Middle frontal gyrus (tissue), 1 donor: ENCODE measurements around the gene TM9SF3.

Experiments used
- DNase-seq: peaks from one replicate; pipeline ENCODE4 v3.0.0-alpha.2; 2015; ENCODE audit warnings: low spot score; ENCODE audit errors: extremely low spot score

TM9SF3 gene

GRCh38 chr10:96511044-96511945 lies 75.5 kb downstream of the TM9SF3 start:
- DNase-seq: no peak

DNA sequence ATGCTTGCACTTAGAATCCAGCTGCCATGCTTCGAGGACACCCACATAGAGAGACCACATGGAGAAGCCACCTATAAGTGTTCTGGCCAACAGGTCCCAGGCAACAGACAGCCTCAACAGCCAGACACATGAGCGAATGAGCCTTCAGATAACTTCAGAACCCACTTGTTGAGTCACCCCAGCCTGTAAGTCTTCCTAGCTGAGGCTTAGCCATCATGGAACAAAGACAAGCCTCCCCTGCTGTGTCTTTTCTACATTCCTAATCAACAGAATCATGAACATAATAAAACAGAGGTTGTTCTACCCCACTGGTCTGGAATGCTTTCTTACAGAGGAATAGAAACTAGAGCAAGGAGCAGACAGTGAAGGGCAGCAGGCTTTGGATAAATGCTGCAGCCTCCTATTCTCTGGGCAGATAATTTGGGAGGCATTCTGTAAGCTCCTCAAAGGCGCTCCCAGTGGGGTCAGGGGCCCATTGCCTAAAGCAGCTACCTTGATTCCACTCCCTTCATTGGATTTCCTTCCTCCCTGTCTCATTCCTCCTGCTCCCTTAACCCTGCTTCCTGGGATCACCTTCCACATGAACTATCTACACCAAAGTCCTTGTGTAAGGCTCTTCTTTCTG lies 77.7 kb downstream of the TM9SF3 start:
- no peak for DNase-seq

- no peak for DNase-seq
These were observed 79.8 kb downstream of the TM9SF3 start for GRCh38 chr10:96507044-96507443.

DNA sequence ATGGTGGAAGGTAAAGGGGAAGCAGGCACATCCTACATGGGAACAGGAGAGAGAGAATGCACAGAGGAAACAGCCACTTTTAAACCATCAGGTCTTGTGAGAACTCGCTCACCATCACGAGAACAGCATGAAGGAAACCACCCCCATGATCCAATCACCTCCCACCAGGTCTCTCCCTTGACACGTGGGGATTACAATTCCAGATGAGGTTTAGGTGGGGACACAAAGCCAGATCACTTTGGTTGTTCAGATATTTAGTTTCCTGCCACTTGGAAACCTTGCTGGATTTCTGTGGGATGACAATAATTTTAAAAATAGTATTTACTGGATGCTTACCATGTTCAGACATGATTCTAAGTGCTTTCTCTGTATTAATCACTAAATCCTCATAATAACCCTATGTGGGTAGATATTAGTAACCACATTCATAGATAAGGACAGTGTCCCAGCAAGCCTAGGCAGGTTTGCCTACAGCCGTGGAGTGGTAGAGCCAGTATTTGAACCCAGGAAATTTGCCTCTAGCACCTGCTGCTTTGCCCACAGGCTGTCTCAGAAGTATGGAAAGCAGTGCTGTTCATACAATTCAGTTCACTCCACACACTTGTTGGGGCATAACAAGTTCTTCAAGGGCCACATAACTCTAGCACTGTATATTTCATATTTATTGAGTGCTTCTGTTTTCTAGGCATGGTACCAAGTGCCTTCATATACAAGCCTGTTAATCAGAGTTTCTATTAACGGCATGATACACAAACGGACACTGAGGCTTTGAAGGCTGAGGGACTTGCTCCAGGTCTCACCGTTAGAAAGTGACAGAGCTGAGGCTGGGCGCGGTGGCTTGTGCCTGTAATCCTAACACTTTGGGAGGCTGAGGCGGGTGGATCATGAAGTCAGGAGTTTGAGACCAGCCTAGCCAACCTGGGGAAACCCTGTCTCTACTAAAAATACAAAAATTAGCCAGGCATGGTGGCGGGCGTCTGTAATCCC lies 81.4 kb downstream of the TM9SF3 start:
- no peak for DNase-seq

DNA sequence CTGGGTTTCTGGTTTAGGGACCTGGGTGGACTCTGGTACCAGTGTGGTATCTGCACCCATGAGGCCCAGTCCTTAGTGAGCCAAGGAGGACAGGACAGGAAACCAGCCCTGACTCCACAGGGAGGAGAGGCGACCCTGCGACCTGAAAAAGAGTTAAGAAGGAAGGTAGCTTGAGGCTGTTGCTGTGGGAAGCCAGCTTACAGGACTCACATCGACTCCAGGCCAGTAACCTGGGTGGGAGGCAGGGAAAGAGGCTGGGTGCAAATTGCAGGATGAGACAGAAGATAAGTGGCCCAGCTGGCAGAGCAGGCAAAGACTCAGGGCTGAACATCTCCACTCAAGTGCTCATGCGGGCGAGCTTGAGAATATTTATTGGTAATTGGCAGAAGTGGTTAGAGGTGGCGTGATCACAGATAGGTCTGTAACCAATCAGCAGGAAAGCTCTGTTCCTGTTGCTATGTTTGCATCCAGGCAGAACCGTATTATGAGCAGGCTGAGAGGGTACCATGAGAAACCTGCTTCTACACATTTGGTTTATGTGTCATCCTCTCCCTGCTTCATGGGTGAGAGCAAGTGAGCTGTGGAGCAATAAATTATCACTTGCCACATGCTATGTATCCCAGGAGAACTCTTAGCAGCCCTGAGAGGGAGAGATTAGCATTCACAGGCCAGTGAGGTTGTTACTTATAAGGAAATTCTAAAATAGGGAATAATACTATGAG lies 84.1 kb downstream of the TM9SF3 start:
- DNase-seq: no peak

GRCh38 chr10:96501985-96502384 lies 84.8 kb downstream of the TM9SF3 start:
- no peak for DNase-seq

DNA sequence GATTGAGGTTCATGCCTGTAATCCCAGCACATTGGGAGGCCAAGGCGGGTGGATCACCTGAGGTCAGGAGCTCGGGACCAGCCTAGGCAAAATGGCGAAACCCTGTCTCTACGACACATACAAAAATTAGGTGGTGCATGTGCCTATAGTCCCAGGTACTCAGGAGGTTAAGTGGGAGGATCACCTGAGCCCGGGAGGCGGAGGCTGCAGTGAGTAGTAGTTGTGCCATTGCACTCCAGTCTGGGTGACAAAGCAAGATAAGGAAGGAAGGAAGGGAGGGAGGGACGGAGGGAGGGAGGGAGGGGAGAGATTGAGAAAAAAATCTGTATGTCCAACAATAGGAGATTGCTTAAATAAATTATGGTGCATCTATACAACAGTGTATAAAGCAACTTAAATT lies 86.3 kb downstream of the TM9SF3 start:
- DNase-seq: no peak

DNA sequence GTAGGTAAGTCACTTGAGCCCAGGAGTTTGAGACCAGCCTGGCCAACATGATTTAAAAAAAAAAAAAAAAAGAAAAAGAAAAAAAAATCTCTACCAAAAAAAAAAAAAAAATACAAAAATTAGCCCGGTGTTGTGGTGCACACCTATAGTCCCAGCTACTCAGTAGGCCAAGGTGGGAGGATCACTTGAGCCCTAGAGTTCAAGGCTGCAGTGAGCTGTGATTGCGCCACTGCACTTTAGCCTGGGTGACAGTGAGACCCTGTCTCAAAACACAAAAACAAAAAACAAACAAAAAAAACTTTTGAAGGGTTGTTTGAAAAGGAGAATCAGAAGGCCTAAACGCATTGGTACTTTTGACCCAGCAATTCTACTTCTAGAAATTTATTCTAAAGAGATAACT lies 86.8 kb downstream of the TM9SF3 start:
- DNase-seq: no peak

GRCh38 chr10:96497391-96497790 lies 89.4 kb downstream of the TM9SF3 start:
- no peak for DNase-seq

DNA sequence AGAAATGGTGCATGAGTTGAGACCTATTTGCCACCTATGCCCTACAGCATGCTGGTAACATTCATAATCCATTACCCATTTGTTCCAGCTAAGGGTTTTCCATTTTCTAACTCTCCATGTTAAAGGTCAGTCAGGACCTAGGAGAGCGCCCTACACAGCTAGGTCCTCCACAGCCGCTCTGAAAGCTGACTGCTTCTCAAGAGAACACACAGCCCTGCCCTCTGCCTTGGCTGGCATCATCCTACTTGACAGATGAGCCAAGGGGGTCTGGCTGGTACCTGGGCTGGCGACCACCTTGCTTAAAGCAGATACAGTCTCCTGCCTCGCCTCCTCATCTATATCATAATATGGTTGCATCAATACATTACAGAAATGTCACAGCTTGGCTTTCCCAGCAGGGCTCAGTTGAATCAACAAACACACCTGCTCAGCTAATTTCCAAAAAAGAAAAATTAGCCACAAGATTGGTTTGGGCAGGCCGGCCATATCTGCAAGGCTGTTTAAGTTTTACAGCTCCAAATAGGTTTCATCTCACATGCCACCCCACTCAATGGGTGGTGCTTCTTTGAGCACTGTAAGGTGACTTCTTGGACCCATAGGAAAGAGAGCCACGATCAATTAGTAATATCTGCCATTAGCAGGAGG lies 90.4 kb downstream of the TM9SF3 start:
- no peak for DNase-seq

GRCh38 chr10:96495544-96495943 lies 91.3 kb downstream of the TM9SF3 start:
- DNase-seq: no peak

GRCh38 chr10:96494694-96495093 lies 92.1 kb downstream of the TM9SF3 start:
- DNase-seq: no peak

GRCh38 chr10:96493871-96494525 lies 92.8 kb downstream of the TM9SF3 start:
- DNase-seq: no peak

GRCh38 chr10:96493254-96493653 lies 93.6 kb downstream of the TM9SF3 start:
- DNase-seq: no peak

DNA sequence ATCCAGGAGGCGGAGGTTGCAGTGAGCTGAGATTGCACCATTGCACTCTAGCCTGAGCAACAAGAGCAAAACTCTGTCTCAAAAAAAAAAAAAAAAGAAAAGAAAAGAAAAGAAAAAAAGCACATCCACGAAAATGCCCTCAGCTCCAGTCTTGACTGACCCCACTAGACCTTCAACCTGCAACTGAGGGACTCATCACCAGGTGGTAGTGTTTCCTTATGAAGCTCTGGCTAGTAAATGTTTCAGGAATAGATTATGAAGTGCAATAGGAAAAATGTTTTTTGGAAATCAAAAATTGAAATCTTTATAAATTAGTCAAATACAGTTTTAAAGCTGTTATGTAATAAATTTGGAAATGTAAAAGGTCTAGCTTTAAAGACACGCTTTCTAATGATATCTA lies 95.5 kb downstream of the TM9SF3 start:
- no peak for DNase-seq

DNA sequence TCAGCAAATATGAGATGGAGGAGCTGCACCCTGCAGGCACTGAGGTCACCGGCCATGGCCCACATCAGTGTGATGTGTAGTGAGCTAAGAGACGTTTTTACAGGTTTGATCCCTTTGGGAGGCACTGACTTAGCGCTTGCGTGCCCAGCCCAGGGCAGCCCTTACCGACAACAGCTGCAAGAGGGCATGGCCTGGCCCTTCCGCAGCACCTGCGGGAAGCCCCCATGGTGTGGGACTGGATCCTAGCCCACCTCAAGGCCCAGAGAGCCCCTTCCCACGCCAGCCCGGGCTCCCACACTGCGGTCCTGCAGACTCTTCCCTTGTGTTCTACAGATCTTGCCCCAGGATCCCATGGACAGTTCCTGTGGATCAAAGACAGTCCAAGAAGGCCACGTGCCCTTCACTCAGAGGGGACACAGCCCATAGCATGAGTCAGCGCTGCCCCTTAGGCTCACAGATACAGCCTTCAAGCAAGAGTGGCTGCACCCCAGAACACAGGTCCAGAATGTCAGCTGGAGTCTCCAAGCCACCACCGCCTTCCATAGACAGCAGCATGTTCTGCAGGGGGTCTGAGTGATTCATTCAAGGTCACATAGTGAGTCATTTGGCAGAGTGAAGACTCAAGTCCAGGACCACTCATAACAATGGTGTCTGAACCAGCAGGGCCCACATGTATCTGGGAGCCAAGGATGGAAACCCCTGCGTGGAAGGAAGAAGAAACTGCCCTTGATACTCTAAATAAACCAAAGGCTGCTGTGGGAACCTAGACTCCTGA lies 98.5 kb downstream of the TM9SF3 start:
- DNase-seq: no peak

DNA sequence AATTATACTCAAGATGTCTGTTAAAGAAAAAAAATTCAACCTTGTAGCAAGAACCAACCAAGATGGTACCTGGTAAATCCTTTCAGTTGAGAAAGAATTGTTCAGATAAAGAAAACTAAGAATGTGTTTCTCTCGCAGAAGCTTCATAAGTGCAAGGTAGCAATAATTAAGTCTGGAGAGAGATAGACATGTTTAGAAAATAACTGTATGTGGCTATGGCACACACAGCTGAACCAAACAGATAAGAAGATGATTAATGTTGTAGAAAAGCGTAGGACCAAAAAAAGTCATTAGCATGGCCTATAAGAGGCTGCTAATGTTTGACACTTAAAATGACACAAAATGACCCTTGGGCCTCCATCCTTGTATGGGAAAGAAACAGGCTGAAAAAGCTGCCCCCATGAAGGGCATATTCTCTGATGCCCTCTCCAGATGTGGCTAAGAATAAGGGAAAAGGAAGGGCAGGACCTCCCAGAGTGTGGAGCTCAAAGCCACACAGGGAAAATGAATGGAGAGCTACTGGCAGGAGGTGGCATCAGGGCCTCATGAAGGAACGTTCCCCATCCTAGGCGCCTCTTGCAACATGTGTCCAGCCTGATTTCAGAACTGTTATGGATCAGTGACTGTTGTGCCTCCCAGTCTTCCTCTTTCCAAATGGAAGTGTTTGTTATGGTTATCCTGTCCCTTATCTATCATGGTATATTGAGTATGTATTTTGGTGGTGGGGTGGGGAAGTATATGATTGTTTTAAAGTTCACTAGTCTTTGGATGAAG lies 103.8 kb downstream of the TM9SF3 start:
- DNase-seq: no peak

DNA sequence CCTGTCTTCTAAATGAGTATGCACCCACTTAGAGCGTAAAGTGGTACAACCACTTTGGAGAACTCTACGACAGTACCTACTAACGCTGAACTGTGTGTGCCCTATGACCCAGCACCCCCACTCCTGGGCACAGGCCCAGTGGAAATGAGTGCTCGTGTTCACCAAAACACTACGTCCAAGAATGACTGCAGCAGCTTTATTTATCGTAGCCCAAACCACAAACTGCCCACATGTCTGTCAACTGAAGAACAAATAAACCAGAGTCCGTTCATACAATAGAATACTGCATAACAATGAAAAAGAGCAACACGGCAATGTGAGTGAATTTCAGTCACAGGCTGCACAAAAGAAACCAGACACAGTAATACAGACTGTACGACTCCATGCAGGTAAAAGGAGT lies 108.5 kb downstream of the TM9SF3 start:
- no peak for DNase-seq
